ENCODE data around the gene CDH13.

The CDH13 gene

DNA sequence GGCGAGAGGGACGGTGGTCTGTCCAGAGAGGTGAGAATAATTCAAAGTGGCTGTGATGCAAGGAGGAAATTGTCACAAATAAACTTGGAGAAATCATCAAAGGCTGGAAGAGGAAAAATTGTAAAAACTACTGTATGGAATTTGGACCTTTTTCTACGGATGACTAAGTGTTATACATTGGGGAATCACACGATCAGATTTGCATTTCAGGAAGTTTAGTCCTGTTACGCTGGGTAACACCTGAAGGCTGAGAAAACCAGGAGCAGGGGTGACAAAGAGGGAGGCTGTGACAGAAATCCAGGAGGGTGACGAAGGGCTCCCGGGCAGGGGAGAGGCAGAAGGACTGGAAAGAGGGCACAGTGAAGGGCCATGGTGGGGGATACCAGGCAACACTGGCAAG lies 511.7 kb downstream of the CDH13 start:
- TF ChIP-seq CSDC2 (CRISPR knock-in tag; IDR thresholded peaks at IDR 0.05) (no peak), GLIS3 (CRISPR knock-in tag; IDR thresholded peaks at IDR 0.05) (no peak), TOX (CRISPR knock-in tag; IDR thresholded peaks at IDR 0.05; ENCODE audit: borderline replicate concordance) (no peak), ZNF8 (CRISPR knock-in tag; IDR thresholded peaks at IDR 0.05) (no peak), ZNF565 (CRISPR knock-in tag; conservative IDR thresholded peaks at IDR 0.05; ENCODE audit: low read depth) (no peak), ESRRG (CRISPR knock-in tag; IDR thresholded peaks at IDR 0.05) (no peak), ZFP3 (CRISPR knock-in tag; IDR thresholded peaks at IDR 0.05) (no peak), ARNTL (CRISPR knock-in tag; IDR thresholded peaks at IDR 0.05; ENCODE audit: borderline replicate concordance, low read depth) (no peak), ZFP30 (CRISPR knock-in tag; IDR thresholded peaks at IDR 0.05) (no peak), TCF4 (CRISPR knock-in tag; IDR thresholded peaks at IDR 0.05; ENCODE audit: borderline replicate concordance) (no peak), CREB5 (CRISPR knock-in tag; IDR thresholded peaks at IDR 0.05; ENCODE audit: low read depth) (no peak)

DNA sequence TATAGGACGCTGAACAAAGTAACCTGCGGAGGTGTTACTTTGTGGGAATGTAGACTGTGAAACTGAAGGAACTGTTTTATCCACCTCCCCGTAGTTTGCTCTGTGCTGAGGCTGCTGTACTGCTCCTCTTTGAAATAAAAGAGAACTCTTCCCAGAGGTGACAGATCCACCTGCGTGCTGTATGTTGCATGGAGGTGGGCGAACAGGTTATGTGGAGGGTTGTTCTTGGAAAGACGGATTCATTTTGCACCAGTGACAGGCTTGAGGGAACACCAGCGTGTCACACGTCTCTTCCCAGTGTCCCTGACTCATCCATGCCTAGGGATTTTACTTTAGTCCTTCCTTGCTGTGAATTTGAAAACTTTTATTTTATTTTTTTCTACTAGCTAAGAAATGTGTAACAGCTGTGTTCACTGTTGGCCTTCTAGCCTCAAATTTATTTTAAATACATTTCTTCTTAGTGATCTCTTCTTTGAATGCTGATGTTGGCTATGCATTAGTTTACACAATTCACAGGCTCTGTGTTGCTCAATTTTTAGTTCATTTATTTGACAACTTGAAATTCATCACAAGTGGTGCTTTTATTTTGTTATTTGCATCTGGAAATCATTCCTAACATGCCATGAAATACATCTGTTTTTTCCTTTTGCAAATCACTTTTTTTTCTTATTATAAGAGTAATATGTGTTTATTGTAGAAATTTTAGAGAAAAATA lies 512.4 kb downstream of the CDH13 start:
- no peak for ATAC-seq
- no peak for TF ChIP-seq ZFP3 (CRISPR knock-in tag; IDR thresholded peaks at IDR 0.05)
- no peak for TF ChIP-seq TCF4 (CRISPR knock-in tag; IDR thresholded peaks at IDR 0.05; ENCODE audit: borderline replicate concordance)
- TF ChIP-seq TOX (CRISPR knock-in tag; IDR thresholded peaks at IDR 0.05; ENCODE audit: borderline replicate concordance): no peak
- no peak for TF ChIP-seq OSR1 (CRISPR knock-in tag; IDR thresholded peaks at IDR 0.05)
- no peak for TF ChIP-seq ESRRG (CRISPR knock-in tag; IDR thresholded peaks at IDR 0.05)
- TF ChIP-seq CSRNP3 (CRISPR knock-in tag; IDR thresholded peaks at IDR 0.05): no peak

More for the DNA sequence above, 511.7 kb downstream of the CDH13 start:
- ATAC-seq: no peak

DNA sequence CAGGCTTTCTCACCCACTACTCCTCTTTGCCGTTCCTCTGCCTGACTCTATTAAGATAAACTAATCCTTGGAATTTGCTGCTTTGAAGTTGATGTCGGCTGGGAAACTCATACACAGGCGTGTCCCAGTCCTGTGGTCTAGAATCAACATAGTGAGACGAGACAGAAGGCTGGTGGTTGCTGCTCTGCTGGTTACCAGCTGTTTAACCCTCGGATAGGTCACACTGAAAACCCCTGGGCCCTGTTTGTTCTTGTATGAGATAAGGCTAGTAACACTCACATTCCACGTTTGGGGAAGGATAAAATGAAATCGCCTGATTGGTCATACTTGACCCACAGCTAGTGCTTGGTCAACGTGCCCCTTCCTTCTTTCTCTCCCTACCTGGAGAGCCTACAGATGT lies 517.0 kb downstream of the CDH13 start:
- no peak for TF ChIP-seq PATZ1 (CRISPR knock-in tag; IDR thresholded peaks at IDR 0.05; ENCODE audit: borderline replicate concordance)
- no peak for TF ChIP-seq OSR1 (CRISPR knock-in tag; IDR thresholded peaks at IDR 0.05)
- TF ChIP-seq ZC3H10 (CRISPR knock-in tag; IDR thresholded peaks at IDR 0.05): no peak
- TF ChIP-seq, protein P1, sequence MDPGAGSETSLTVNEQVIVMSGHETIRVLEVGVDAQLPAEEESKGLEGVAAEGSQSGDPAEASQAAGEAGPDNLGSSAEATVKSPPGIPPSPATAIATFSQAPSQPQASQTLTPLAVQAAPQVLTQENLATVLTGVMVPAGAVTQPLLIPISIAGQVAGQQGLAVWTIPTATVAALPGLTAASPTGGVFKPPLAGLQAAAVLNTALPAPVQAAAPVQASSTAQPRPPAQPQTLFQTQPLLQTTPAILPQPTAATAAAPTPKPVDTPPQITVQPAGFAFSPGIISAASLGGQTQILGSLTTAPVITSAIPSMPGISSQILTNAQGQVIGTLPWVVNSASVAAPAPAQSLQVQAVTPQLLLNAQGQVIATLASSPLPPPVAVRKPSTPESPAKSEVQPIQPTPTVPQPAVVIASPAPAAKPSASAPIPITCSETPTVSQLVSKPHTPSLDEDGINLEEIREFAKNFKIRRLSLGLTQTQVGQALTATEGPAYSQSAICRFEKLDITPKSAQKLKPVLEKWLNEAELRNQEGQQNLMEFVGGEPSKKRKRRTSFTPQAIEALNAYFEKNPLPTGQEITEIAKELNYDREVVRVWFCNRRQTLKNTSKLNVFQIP (CRISPR knock-in tag; IDR thresholded peaks at IDR 0.05; ENCODE audit: borderline replicate concordance, low read depth): no peak
- no peak for TF ChIP-seq ARNTL (CRISPR knock-in tag; IDR thresholded peaks at IDR 0.05; ENCODE audit: borderline replicate concordance, low read depth)
- TF ChIP-seq RARB (CRISPR knock-in tag; IDR thresholded peaks at IDR 0.05): no peak
- TF ChIP-seq GLIS3 (CRISPR knock-in tag; IDR thresholded peaks at IDR 0.05): no peak
- no peak for TF ChIP-seq BACH2 (CRISPR knock-in tag; IDR thresholded peaks at IDR 0.05; ENCODE audit: borderline replicate concordance)
- no peak for TF ChIP-seq CSRNP3 (CRISPR knock-in tag; IDR thresholded peaks at IDR 0.05)
- no peak for TF ChIP-seq TCF4 (CRISPR knock-in tag; IDR thresholded peaks at IDR 0.05; ENCODE audit: borderline replicate concordance)
- no peak for TF ChIP-seq ESRRG (CRISPR knock-in tag; IDR thresholded peaks at IDR 0.05)
- TF ChIP-seq ISL1 (CRISPR knock-in tag; IDR thresholded peaks at IDR 0.05): no peak
- no peak for TF ChIP-seq SNAI2 (CRISPR knock-in tag; IDR thresholded peaks at IDR 0.05)
- TF ChIP-seq TOX (CRISPR knock-in tag; IDR thresholded peaks at IDR 0.05; ENCODE audit: borderline replicate concordance): no peak
- no peak for TF ChIP-seq CSDC2 (CRISPR knock-in tag; IDR thresholded peaks at IDR 0.05)
- no peak for TF ChIP-seq CREB5 (CRISPR knock-in tag; IDR thresholded peaks at IDR 0.05; ENCODE audit: low read depth)
- TF ChIP-seq PPARA (CRISPR knock-in tag; IDR thresholded peaks at IDR 0.05; ENCODE audit: borderline replicate concordance): no peak
- no peak for ATAC-seq

All from SK-N-SH treated with all-trans-retinoic acid at 6 μM for 48 hours (cell line).